GM23338 (cell line): ENCODE measurements around the gene NHLH2. TPM values are rescaled to one million over a fixed set of nuclear protein-coding genes. Genes with fewer than 3 reads are reported as not detected.

ENCODE experiments used
- ATAC-seq: fragments of 200-7000 bp; cut with Tn5 transposase; 3 replicates; pipeline ENCODE4 v1.9.1; 2020
- DNase-seq: peaks from one replicate; pipeline ENCODE4 v3.0.0-alpha.2; 2015; ENCODE audit warnings: low spot score
- H2AFZ ChIP-seq: fragments of 200-600 bp; sonication (generic); 2 replicates; pipeline ENCODE4 v1.8.0; 2016; ENCODE audit warnings: antibody characterized with exemption, mild to moderate bottlenecking, moderate library complexity
- H3F3A ChIP-seq: fragments of 200-600 bp; sonication (generic); replicated peaks from 2 replicates; pipeline ENCODE4 v1.8.0; 2017; ENCODE audit warnings: antibody characterized with exemption, mixed run types, low read depth
- H3K27ac ChIP-seq: fragments of 200-600 bp; sonication (generic); 2 replicates; pipeline ENCODE4 v1.6.1; 2016; ENCODE audit warnings: low read depth
- H3K27me3 ChIP-seq: fragments of 200-600 bp; sonication (generic); 2 replicates; pipeline ENCODE4 v1.8.0; 2016; ENCODE audit warnings: mild to moderate bottlenecking, mixed run types, moderate library complexity; ENCODE audit not compliant: insufficient read depth
- H3K36me3 ChIP-seq: fragments of 200-600 bp; sonication (generic); 2 replicates; pipeline ENCODE4 v1.8.0; 2016; ENCODE audit warnings: mild to moderate bottlenecking; ENCODE audit not compliant: insufficient read depth
- H3K4me1 ChIP-seq: fragments of 200-600 bp; sonication (generic); 2 replicates; pipeline ENCODE4 v1.8.0; 2016; ENCODE audit warnings: mild to moderate bottlenecking, moderate library complexity; ENCODE audit not compliant: insufficient read depth
- H3K4me2 ChIP-seq: fragments of 200-600 bp; sonication (generic); 2 replicates; pipeline ENCODE4 v1.7.1; 2017; ENCODE audit warnings: mixed run types
- H3K4me3 ChIP-seq: fragments of 200-600 bp; sonication (generic); 2 replicates; pipeline ENCODE4 v1.6.1; 2016; ENCODE audit warnings: mixed run types
- H3K79me2 ChIP-seq: fragments of 200-600 bp; sonication (generic); replicated peaks from 2 replicates; pipeline ENCODE4 v1.8.0; 2017; ENCODE audit warnings: mild to moderate bottlenecking; ENCODE audit not compliant: insufficient read depth
- H3K9me2 ChIP-seq: fragments of 200-600 bp; sonication (generic); 2 replicates; pipeline ENCODE4 v1.8.0; 2017; ENCODE audit not compliant: insufficient read depth
- H4K20me1 ChIP-seq: fragments of 200-600 bp; sonication (generic); replicated peaks from 2 replicates; pipeline ENCODE4 v1.8.0; 2017; ENCODE audit warnings: mild to moderate bottlenecking; ENCODE audit not compliant: insufficient read depth
- H3K27ac Mint-ChIP-seq: 2 replicates; pipeline ENCODE4 v1.8.0; 2020; ENCODE audit warnings: inconsistent platforms, mild to moderate bottlenecking, moderate library complexity, mixed read lengths
- H3K27me3 Mint-ChIP-seq: 3 replicates; pipeline ENCODE4 v1.8.0; 2022; ENCODE audit warnings: low read depth, mild to moderate bottlenecking, moderate library complexity, mixed read lengths, inconsistent platforms; ENCODE audit not compliant: insufficient read depth, poor library complexity
- H3K36me3 Mint-ChIP-seq: 3 replicates; pipeline ENCODE4 v1.8.0; 2021; ENCODE audit warnings: low read depth, mild to moderate bottlenecking, inconsistent platforms, moderate library complexity, mixed read lengths
- H3K4me1 Mint-ChIP-seq: 3 replicates; pipeline ENCODE4 v1.8.0; 2020; ENCODE audit warnings: mild to moderate bottlenecking, inconsistent platforms, mixed read lengths
- H3K4me3 Mint-ChIP-seq: 3 replicates; pipeline ENCODE4 v1.8.0; 2021; ENCODE audit warnings: moderate library complexity, mild to moderate bottlenecking, inconsistent platforms, mixed read lengths
- H3K9me3 Mint-ChIP-seq: 3 replicates; pipeline ENCODE4 v1.8.0; 2020; ENCODE audit warnings: moderate library complexity, mild to moderate bottlenecking, inconsistent platforms, mixed read lengths
- CREB1 ChIP-seq: fragments of 250-450 bp; sonication (Bioruptor Pico); IDR thresholded peaks from 2 replicates; pipeline ENCODE4 v1.5.0; 2020; ENCODE audit warnings: low read depth, mild to moderate bottlenecking, moderate library complexity
- CTCF ChIP-seq, 2 experiments: fragments of 200-600 bp in 1 of 2; sonication (generic) in 1 of 2; conservative IDR thresholded peaks; 2 replicates each; pipeline versions ENCODE4 v1.5.1 to v1.6.1; 2016 to 2017; ENCODE audit warnings: antibody characterized with exemption in 2 of 2, low read depth in 2 of 2, mild to moderate bottlenecking in 2 of 2, moderate library complexity in 1 of 2
- EZH2 ChIP-seq: fragments of 200-600 bp; sonication (generic); IDR thresholded peaks from one replicate; pipeline ENCODE4 v1.8.0; 2017; ENCODE audit warnings: antibody characterized with exemption, mild to moderate bottlenecking, low read depth; ENCODE audit not compliant: unreplicated experiment
- EZH2phosphoT487 ChIP-seq: fragments of 200-600 bp; sonication (generic); IDR thresholded peaks from one replicate; pipeline ENCODE4 v1.8.1; 2018; ENCODE audit warnings: antibody characterized with exemption; ENCODE audit not compliant: unreplicated experiment
- JUNB ChIP-seq: IDR thresholded peaks from one replicate; pipeline ENCODE4 v1.6.1; 2016; ENCODE audit warnings: antibody characterized with exemption; ENCODE audit not compliant: unreplicated experiment
- NANOG ChIP-seq: IDR thresholded peaks from 2 replicates; pipeline ENCODE4 v1.6.1; 2016; ENCODE audit warnings: antibody characterized with exemption, borderline replicate concordance
- POLR2AphosphoS5 ChIP-seq: IDR thresholded peaks from 2 replicates; pipeline ENCODE4 v1.6.1; 2016; ENCODE audit warnings: antibody characterized with exemption, low read depth
- STAT1 ChIP-seq: IDR thresholded peaks from one replicate; pipeline ENCODE4 v1.6.1; 2016; ENCODE audit warnings: antibody characterized with exemption; ENCODE audit not compliant: unreplicated experiment
- ZNF114 ChIP-seq: fragments of 250-450 bp; sonication (Bioruptor Pico); IDR thresholded peaks from 2 replicates; pipeline ENCODE4 v1.5.0; 2020; ENCODE audit warnings: mild to moderate bottlenecking, moderate library complexity
- ZNF331 ChIP-seq: fragments of 250-450 bp; sonication (Bioruptor Pico); IDR thresholded peaks from 2 replicates; pipeline ENCODE4 v1.5.0; 2020; ENCODE audit warnings: low read depth, mild to moderate bottlenecking, moderate library complexity
- polyA plus RNA-seq: library from polyadenylated mRNA; unstranded; fragments of >200 nt; fragmentation: Nextera tagmentation; extraction: Ambion mirVana; gene quantifications from 2 replicates; pipeline ENCODE4 v1.2.1, GENCODE V29; 2016
- total RNA-seq: library from RNA; depleted of rRNA; stranded (reverse); fragments of >200 nt; shearing (Covaris generic); gene quantifications from 2 replicates; pipeline ENCODE4 v1.2.3, GENCODE V29; 2014
- TF ChIP-seq, protein P1 (sequence below): IDR thresholded peaks from 2 replicates; pipeline ENCODE4 v1.6.1; 2016; ENCODE audit warnings: antibody characterized with exemption
- TF ChIP-seq, protein P2 (sequence below): fragments of 250-450 bp; sonication (Bioruptor Pico); IDR thresholded peaks from 2 replicates; pipeline ENCODE4 v1.5.0; 2020; ENCODE audit warnings: mild to moderate bottlenecking, moderate library complexity
- TF ChIP-seq, protein P3 (sequence below): IDR thresholded peaks from one replicate; pipeline ENCODE4 v1.6.1; 2018; ENCODE audit warnings: antibody characterized with exemption; ENCODE audit not compliant: unreplicated experiment

The NHLH2 gene
- total and polyA plus RNA-seq, 2 experiments from 2014 or later: 1.7 to 1.9 TPM

DNA sequence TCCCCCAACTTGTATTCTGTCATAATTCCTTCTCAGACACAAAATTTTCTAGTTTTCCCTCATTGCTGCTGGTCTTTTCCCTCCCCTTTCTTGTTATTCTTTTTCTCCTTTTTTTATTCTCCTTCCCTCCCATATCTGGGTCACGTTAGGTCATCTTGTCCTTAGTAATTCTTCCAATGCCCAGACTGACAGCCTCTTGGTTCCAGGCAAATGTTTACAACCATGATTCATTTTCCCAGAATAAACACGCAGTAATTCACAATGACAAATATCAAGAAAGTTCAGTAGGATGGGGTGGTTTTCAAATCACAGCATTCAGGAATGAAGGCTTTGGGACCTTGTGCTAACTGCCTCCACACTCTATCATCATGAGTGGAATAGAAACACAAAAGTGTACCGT, 25.2 kb downstream of the NHLH2 start:
- no peak overlapping the region for H3K27ac Mint-ChIP-seq
- Histone ChIP-seq H3K4me3 (no peak overlapping the region), H3K79me2 (no peaks in the 10 kb centered on the region), H4K20me1 (no peaks in the 10 kb centered on the region), H3K9me2 (no peaks in the 10 kb centered on the region), H3K4me1 (no peaks in the 10 kb centered on the region), H3K4me2 (no peak overlapping the region), H3F3A (no peaks in the 10 kb centered on the region), H3K27ac (no peak overlapping the region), H3K27me3 (no peaks in the 10 kb centered on the region), H3K36me3 (no peaks in the 10 kb centered on the region), H2AFZ (no peak overlapping the region)
- TF ChIP-seq, protein P1, sequence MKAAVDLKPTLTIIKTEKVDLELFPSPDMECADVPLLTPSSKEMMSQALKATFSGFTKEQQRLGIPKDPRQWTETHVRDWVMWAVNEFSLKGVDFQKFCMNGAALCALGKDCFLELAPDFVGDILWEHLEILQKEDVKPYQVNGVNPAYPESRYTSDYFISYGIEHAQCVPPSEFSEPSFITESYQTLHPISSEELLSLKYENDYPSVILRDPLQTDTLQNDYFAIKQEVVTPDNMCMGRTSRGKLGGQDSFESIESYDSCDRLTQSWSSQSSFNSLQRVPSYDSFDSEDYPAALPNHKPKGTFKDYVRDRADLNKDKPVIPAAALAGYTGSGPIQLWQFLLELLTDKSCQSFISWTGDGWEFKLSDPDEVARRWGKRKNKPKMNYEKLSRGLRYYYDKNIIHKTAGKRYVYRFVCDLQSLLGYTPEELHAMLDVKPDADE: no peak
- TF ChIP-seq CREB1 (no peak), NANOG (no peak), POLR2AphosphoS5 (no peak), CTCF (conservative IDR thresholded peaks at IDR 0.05; ENCODE audit: low read depth in 2 of 2) (no peak), JUNB (no peak), EZH2phosphoT487 (no peak), EZH2 (no peak), STAT1 (no peak), ZNF114 (no peak), ZNF331 (CRISPR knock-in tag) (no peak)
- TF ChIP-seq, protein P2, sequence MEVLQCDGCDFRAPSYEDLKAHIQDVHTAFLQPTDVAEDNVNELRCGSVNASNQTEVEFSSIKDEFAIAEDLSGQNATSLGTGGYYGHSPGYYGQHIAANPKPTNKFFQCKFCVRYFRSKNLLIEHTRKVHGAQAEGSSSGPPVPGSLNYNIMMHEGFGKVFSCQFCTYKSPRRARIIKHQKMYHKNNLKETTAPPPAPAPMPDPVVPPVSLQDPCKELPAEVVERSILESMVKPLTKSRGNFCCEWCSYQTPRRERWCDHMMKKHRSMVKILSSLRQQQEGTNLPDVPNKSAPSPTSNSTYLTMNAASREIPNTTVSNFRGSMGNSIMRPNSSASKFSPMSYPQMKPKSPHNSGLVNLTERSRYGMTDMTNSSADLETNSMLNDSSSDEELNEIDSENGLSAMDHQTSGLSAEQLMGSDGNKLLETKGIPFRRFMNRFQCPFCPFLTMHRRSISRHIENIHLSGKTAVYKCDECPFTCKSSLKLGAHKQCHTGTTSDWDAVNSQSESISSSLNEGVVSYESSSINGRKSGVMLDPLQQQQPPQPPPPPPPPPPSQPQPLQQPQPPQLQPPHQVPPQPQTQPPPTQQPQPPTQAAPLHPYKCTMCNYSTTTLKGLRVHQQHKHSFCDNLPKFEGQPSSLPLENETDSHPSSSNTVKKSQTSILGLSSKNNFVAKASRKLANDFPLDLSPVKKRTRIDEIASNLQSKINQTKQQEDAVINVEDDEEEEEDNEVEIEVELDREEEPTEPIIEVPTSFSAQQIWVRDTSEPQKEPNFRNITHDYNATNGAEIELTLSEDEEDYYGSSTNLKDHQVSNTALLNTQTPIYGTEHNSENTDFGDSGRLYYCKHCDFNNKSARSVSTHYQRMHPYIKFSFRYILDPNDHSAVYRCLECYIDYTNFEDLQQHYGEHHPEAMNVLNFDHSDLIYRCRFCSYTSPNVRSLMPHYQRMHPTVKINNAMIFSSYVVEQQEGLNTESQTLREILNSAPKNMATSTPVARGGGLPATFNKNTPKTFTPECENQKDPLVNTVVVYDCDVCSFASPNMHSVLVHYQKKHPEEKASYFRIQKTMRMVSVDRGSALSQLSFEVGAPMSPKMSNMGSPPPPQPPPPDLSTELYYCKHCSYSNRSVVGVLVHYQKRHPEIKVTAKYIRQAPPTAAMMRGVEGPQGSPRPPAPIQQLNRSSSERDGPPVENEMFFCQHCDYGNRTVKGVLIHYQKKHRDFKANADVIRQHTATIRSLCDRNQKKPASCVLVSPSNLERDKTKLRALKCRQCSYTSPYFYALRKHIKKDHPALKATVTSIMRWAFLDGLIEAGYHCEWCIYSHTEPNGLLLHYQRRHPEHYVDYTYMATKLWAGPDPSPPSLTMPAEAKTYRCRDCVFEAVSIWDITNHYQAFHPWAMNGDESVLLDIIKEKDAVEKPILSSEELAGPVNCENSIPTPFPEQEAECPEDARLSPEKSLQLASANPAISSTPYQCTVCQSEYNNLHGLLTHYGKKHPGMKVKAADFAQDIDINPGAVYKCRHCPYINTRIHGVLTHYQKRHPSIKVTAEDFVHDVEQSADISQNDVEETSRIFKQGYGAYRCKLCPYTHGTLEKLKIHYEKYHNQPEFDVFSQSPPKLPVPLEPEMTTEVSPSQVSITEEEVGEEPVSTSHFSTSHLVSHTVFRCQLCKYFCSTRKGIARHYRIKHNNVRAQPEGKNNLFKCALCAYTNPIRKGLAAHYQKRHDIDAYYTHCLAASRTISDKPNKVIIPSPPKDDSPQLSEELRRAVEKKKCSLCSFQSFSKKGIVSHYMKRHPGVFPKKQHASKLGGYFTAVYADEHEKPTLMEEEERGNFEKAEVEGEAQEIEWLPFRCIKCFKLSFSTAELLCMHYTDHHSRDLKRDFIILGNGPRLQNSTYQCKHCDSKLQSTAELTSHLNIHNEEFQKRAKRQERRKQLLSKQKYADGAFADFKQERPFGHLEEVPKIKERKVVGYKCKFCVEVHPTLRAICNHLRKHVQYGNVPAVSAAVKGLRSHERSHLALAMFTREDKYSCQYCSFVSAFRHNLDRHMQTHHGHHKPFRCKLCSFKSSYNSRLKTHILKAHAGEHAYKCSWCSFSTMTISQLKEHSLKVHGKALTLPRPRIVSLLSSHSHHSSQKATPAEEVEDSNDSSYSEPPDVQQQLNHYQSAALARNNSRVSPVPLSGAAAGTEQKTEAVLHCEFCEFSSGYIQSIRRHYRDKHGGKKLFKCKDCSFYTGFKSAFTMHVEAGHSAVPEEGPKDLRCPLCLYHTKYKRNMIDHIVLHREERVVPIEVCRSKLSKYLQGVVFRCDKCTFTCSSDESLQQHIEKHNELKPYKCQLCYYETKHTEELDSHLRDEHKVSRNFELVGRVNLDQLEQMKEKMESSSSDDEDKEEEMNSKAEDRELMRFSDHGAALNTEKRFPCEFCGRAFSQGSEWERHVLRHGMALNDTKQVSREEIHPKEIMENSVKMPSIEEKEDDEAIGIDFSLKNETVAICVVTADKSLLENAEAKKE (CRISPR knock-in tag): no peak
- TF ChIP-seq, protein P3, sequence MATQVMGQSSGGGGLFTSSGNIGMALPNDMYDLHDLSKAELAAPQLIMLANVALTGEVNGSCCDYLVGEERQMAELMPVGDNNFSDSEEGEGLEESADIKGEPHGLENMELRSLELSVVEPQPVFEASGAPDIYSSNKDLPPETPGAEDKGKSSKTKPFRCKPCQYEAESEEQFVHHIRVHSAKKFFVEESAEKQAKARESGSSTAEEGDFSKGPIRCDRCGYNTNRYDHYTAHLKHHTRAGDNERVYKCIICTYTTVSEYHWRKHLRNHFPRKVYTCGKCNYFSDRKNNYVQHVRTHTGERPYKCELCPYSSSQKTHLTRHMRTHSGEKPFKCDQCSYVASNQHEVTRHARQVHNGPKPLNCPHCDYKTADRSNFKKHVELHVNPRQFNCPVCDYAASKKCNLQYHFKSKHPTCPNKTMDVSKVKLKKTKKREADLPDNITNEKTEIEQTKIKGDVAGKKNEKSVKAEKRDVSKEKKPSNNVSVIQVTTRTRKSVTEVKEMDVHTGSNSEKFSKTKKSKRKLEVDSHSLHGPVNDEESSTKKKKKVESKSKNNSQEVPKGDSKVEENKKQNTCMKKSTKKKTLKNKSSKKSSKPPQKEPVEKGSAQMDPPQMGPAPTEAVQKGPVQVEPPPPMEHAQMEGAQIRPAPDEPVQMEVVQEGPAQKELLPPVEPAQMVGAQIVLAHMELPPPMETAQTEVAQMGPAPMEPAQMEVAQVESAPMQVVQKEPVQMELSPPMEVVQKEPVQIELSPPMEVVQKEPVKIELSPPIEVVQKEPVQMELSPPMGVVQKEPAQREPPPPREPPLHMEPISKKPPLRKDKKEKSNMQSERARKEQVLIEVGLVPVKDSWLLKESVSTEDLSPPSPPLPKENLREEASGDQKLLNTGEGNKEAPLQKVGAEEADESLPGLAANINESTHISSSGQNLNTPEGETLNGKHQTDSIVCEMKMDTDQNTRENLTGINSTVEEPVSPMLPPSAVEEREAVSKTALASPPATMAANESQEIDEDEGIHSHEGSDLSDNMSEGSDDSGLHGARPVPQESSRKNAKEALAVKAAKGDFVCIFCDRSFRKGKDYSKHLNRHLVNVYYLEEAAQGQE: no peak
- H3K27me3 Mint-ChIP-seq: peaks cover 2% of the 10 kb centered on the region
- ATAC-seq (no peak), DNase-seq (no peak)
- no peaks in the 10 kb centered on the region for H3K9me3 Mint-ChIP-seq
- no peaks in the 10 kb centered on the region for H3K36me3 Mint-ChIP-seq
- no peaks in the 10 kb centered on the region for H3K4me1 Mint-ChIP-seq
- no peak overlapping the region for H3K4me3 Mint-ChIP-seq
